BJ (cell line): ENCODE data around the gene LGALS12. TPM values are rescaled to one million over a fixed set of nuclear protein-coding genes. Genes with fewer than 3 reads are reported as not detected.

Experiments
- CTCF ChIA-PET: fragments of 350-600 bp; formaldehyde crosslinking; extraction: SDS; loops from one replicate; lab custom pipeline; 2021; ENCODE audit warnings: antibody characterized with exemption, inconsistent platforms; lab: Yijun Ruan, JAX
- POLR2A ChIA-PET: fragments of 300-600 bp; sonication (Branson Sonifier 250); formaldehyde crosslinking; extraction: SDS; loops from one replicate; lab custom pipeline; 2021; ENCODE audit warnings: antibody characterized with exemption; lab: Charles Lee
- DNase-seq: peaks from one replicate; pipeline ENCODE4 v3.0.0-alpha.2; 2011; ENCODE audit warnings: low read depth
- H3K27me3 ChIP-seq: 2 replicates; pipeline ENCODE4 v1.6.0; 2011; ENCODE audit warnings: low read length; ENCODE audit not compliant: control insufficient read depth, insufficient read depth
- H3K36me3 ChIP-seq: 2 replicates; pipeline ENCODE4 v1.5.1; 2011; ENCODE audit warnings: low read length; ENCODE audit not compliant: control insufficient read depth, insufficient read depth
- H3K4me3 ChIP-seq: 2 replicates; pipeline ENCODE4 v1.5.1; 2011; ENCODE audit warnings: low read depth, mild to moderate bottlenecking, control low read depth, low read length
- polyA plus RNA-seq: library from polyadenylated mRNA; depleted of rRNA; stranded (reverse); fragments of >200 nt; gene quantifications from 2 replicates; pipeline ENCODE4 v1.2.3, GENCODE V29; 2011
- TF ChIP-seq, protein P1 (sequence below): IDR thresholded peaks from 2 replicates; pipeline ENCODE4 v1.5.1; 2011; ENCODE audit warnings: low read depth, mild to moderate bottlenecking, control low read depth, inconsistent platforms, low read length, moderate library complexity; ENCODE audit not compliant: insufficient read depth

The LGALS12 gene
- polyA plus RNA-seq, 1 experiment = not detected

DNA sequence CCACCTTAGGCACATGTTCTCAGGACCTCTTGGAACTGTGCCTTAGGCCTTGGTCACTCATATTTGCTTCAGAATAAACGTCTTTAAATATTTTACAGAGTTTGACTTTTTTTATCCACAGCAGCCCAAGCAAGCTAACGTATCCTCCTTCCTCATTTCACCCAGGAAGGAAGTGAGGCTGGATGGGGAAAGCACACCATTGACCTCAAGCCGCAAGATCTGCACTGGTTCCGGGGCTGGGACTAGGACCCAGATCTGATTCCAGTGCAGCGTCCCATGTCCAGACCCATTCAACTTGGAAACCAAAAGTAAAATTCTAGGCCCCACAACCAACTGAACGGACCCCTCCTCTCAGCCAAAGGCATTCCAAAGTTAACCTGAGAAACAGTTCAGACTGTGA lies 2.4 kb upstream of the LGALS12 start:
- Histone ChIP-seq H3K27me3 (peaks cover 2% of the 10 kb centered on the region), H3K36me3 (no peaks in the 10 kb centered on the region), H3K4me3 (no peak overlapping the region)
- TF ChIP-seq, protein P1, sequence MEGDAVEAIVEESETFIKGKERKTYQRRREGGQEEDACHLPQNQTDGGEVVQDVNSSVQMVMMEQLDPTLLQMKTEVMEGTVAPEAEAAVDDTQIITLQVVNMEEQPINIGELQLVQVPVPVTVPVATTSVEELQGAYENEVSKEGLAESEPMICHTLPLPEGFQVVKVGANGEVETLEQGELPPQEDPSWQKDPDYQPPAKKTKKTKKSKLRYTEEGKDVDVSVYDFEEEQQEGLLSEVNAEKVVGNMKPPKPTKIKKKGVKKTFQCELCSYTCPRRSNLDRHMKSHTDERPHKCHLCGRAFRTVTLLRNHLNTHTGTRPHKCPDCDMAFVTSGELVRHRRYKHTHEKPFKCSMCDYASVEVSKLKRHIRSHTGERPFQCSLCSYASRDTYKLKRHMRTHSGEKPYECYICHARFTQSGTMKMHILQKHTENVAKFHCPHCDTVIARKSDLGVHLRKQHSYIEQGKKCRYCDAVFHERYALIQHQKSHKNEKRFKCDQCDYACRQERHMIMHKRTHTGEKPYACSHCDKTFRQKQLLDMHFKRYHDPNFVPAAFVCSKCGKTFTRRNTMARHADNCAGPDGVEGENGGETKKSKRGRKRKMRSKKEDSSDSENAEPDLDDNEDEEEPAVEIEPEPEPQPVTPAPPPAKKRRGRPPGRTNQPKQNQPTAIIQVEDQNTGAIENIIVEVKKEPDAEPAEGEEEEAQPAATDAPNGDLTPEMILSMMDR = no peak
- POLR2A ChIA-PET = no interaction called here
- DNase-seq = no peak
- CTCF ChIA-PET = no interaction called here

DNA sequence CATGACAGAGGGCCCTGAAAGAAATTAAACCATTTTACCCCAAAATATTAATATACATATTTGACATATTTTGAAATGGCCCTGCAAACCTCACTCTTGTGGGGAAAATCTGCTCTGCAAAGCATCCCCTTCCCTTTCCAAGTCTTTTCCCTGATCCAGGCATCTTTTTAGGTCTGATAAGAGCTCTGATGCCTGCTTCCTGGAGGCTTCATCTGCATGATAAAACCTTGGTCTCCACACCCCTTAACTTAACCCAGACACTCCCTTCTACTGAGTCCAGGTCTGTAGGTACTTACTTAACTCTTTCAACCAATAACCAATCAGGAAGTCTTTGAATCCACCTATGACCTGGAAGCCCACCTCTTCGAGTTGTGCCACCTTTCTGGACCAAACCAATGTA lies 1.8 kb upstream of the LGALS12 start:
- DNase-seq = no peak
- TF ChIP-seq, protein P1 = no peak
- Histone ChIP-seq H3K4me3 (no peak overlapping the region), H3K36me3 (no peaks in the 10 kb centered on the region), H3K27me3 (peaks cover 2% of the 10 kb centered on the region)
- POLR2A ChIA-PET = no interaction called here
- CTCF ChIA-PET = no interaction called here

DNA sequence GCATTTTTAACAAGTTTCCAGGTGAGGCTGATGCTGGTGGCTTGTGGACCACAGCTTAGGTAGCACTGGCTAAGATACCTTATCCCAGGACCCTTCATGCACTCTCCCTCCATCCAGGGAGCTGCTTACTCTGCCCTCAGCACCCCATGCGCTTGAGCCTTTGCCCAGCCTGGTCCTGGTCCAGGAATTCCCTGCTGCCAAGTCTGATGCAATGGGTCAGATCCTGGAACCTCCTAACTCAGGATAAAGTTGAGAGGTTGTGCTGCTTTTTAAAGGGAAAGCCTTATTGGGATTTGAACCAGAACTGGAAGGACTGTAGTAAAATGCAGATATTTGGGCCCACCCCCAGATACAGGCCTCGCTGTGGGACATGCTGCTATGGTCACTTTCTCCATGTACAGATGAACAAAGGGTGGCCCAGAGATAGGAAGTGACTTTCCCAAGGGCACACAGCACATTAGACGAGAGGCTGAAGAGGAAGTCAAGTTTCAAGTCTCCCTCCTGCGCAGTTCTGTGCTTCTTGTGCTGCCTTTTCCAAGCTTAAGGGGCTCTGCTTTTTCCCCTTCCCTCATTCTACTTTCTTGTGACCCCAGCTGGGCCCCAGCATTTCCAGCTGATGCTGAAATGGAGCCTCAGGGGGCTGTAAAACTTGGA lies 824 bp upstream of the LGALS12 start:
- no peak overlapping the region for H3K4me3 ChIP-seq
- POLR2A ChIA-PET = no interaction called here
- no peaks in the 10 kb centered on the region for H3K36me3 ChIP-seq
- no peak for DNase-seq
- peaks cover 2% of the 10 kb centered on the region for H3K27me3 ChIP-seq
- TF ChIP-seq, protein P1 = no peak
- CTCF ChIA-PET = no interaction called here

DNA sequence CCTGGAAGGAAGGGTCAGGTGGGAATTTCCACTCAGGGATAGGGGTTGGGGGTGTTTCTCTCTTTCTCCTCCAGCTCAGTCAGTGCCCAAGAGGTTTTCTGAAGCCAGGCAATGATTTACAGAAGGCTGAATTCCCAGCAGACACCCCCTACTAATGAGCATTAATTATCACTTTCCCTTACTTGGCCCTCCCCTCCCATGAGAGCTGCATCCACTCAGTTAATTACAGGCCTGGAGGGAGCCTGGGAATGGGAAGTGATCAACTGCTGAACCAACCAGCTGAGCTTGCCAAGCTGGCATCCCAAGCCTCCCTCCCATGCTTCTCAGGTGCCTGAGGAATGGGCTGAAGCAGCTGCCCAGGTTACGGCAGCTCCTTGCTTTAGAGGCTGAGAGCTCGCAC lies 992 bp downstream of the LGALS12 start:
- TF ChIP-seq, protein P1 = no peak
- Histone ChIP-seq H3K36me3 (no peaks in the 10 kb centered on the region), H3K4me3 (no peak overlapping the region), H3K27me3 (peaks cover 2% of the 10 kb centered on the region)
- CTCF ChIA-PET = interaction anchor here (0.6 to 2.4 kb wide), 2 partner anchors 16 to 132 kb away, joined by 3 to 8 read pairs; partner anchors contain the start of gene PLAAT5
- no peak for DNase-seq
- POLR2A ChIA-PET = no interaction called here

DNA sequence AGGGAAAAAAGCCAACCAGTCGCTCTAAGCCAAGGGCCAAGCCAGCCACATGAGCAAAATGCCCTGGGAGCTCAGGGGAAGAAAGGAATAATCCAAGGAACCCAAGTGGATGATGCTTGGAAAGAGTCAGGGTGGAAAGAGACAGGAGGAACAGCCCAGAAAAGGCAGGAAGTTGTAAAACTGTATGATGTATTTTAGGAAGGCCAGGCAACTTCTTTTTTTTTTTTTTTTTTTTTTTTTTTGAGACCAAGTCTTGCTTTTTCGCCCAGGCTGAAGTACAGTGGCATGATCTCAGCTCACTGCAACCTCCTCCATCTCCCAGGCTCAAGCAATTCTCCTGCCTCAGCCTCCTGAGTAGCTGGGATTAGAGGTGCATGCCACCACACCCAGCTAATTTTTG lies 1.6 kb downstream of the LGALS12 start:
- CTCF ChIA-PET = interaction anchor here (0.8 to 2.4 kb wide), 2 partner anchors 17 to 29 kb away, joined by 3 to 8 read pairs; partner anchors contain the start of gene PLAAT5
- no peak for DNase-seq
- POLR2A ChIA-PET = no interaction called here
- Histone ChIP-seq H3K36me3 (no peaks in the 10 kb centered on the region), H3K27me3 (peaks cover 2% of the 10 kb centered on the region), H3K4me3 (no peak overlapping the region)
- TF ChIP-seq, protein P1 = no peak
